HL-60 (cell line): ENCODE measurements around the gene CCSER2.

Source experiments
- DNase-seq, 2 experiments: peaks; one replicate each; pipeline ENCODE4 v3.0.0-alpha.2; 2010 to 2020; ENCODE audit warnings: low read depth in 1 of 2, low spot score in 1 of 2
- H3K27ac ChIP-seq: fragments of 250-450 bp; sonication (Bioruptor Pico); replicated peaks from 2 replicates; pipeline ENCODE4 v1.5.1; 2020; ENCODE audit warnings: mild to moderate bottlenecking, moderate library complexity
- H3K27me3 ChIP-seq: fragments of 250-450 bp; sonication (Bioruptor Pico); 2 replicates; pipeline ENCODE4 v1.5.1; 2021; ENCODE audit warnings: mild to moderate bottlenecking, moderate library complexity; ENCODE audit not compliant: insufficient read depth, poor library complexity, severe bottlenecking
- H3K4me3 ChIP-seq: replicated peaks from 2 replicates; pipeline ENCODE4 v1.5.1; 2011; ENCODE audit warnings: mild to moderate bottlenecking, control low read depth, low read length; ENCODE audit not compliant: insufficient read depth
- CTCF ChIP-seq: IDR thresholded peaks from one replicate; pipeline ENCODE4 v1.5.1; 2011; ENCODE audit warnings: low read length, control low read depth, inconsistent platforms; ENCODE audit not compliant: insufficient read depth
- GABPA ChIP-seq: IDR thresholded peaks from 2 replicates; pipeline ENCODE4 v1.6.1; 2012; ENCODE audit warnings: low read depth
- POLR2AphosphoS5 ChIP-seq: IDR thresholded peaks from 2 replicates; pipeline ENCODE4 v1.6.1; 2012; ENCODE audit warnings: low read depth
- REST ChIP-seq: IDR thresholded peaks from 2 replicates; pipeline ENCODE4 v1.6.1; 2012; ENCODE audit warnings: low read depth; ENCODE audit not compliant: insufficient replicate concordance
- SPI1 ChIP-seq: IDR thresholded peaks from 2 replicates; pipeline ENCODE4 v1.6.1; 2012; ENCODE audit warnings: low read depth, mild to moderate bottlenecking, borderline replicate concordance

Gene CCSER2

GRCh38 chr10:84370283-84370682, 41.9 kb downstream of the CCSER2 start:
- TF ChIP-seq CTCF (no peak), GABPA (no peak), POLR2AphosphoS5 (no peak), SPI1 (no peak), REST (no peak)
- H3K27ac ChIP-seq, result no peak overlapping the region
- no peaks in the 10 kb centered on the region for H3K27me3 ChIP-seq
- DNase-seq, result no peak
- H3K4me3 ChIP-seq, result no peak overlapping the region

DNA sequence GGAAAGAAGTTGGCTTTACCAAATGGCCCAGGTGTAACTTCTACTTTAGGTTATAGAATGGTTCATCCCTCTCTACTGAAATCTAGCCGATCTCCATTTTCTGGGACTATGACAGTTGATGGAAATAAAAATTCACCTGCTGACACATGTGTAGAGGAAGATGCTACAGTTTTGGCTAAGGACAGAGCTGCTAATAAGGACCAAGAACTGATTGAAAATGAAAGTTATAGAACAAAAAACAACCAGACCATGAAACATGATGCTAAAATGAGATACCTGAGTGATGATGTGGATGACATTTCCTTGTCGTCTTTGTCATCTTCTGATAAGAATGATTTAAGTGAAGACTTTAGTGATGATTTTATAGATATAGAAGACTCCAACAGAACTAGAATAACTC, 43.6 kb downstream of the CCSER2 start:
- no peak overlapping the region for H3K4me3 ChIP-seq
- TF ChIP-seq POLR2AphosphoS5, result no peak
- no peak for TF ChIP-seq CTCF
- TF ChIP-seq REST, result no peak
- TF ChIP-seq GABPA, result no peak
- no peak for TF ChIP-seq SPI1
- no peak overlapping the region for H3K27ac ChIP-seq
- H3K27me3 ChIP-seq, result no peaks in the 10 kb centered on the region
- DNase-seq, result no peak

DNA sequence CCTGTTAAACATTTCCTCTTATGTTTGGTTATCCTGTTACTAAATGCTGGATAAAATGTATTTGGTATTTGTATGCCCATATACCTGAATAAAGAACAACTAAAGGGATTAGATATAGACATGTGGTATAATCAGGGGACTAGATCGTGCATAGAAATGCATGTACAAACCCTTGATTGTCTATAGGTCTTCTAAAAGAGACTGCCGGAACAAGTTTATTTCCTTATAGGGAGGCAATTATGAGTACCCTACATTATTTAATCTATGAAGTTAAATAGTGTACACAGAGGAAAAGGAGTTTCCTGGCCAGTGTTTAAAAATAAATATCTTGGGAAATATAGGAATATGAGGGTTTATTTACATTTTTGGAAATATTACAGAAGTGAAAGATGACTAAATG, 44.6 kb downstream of the CCSER2 start:
- Histone ChIP-seq H3K4me3 (no peak overlapping the region), H3K27me3 (no peaks in the 10 kb centered on the region), H3K27ac (no peak overlapping the region)
- DNase-seq, result no peak
- no peak for TF ChIP-seq REST

GRCh38 chr10:84374455-84374854, 46.1 kb downstream of the CCSER2 start:
- TF ChIP-seq CTCF (no peak), POLR2AphosphoS5 (no peak), SPI1 (no peak), GABPA (no peak), REST (no peak)
- DNase-seq, result no peak

More at GRCh38 chr10:84374455-84374854, 46.1 kb downstream of the CCSER2 start:
- no peak overlapping the region for H3K4me3 ChIP-seq
- no peaks in the 10 kb centered on the region for H3K27me3 ChIP-seq
- no peak overlapping the region for H3K27ac ChIP-seq
